ENCODE data around the gene FAM174A.

- TF ChIP-seq CTCF (IDR thresholded peaks at IDR 0.05; ENCODE audit: insufficient read depth, low read depth, low read length) (no peak), EZH2 (IDR thresholded peaks at IDR 0.05; ENCODE audit: insufficient read depth, low read length) (no peak)
Measured at GRCh38 chr5:100566382-100567141, 31.4 kb downstream of the FAM174A start.

All from astrocyte (in vitro differentiated cells and primary cell).